ENCODE results near the gene BUD23. TPM values are rescaled to one million over a fixed set of nuclear protein-coding genes. Genes with fewer than 3 reads are reported as not detected.

BUD23 gene
- total and polyA plus RNA-seq, 9 of the 15 experiments (the other 6 are each of a cell fraction or from before 2014, with no cell fraction given) = 79.5 to 270 (median 150) TPM

GRCh38 chr7:73734619-73735527 is 51.5 kb downstream of the BUD23 start (continued):
- TF ChIP-seq, protein P1, sequence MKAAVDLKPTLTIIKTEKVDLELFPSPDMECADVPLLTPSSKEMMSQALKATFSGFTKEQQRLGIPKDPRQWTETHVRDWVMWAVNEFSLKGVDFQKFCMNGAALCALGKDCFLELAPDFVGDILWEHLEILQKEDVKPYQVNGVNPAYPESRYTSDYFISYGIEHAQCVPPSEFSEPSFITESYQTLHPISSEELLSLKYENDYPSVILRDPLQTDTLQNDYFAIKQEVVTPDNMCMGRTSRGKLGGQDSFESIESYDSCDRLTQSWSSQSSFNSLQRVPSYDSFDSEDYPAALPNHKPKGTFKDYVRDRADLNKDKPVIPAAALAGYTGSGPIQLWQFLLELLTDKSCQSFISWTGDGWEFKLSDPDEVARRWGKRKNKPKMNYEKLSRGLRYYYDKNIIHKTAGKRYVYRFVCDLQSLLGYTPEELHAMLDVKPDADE (conservative IDR thresholded peaks at IDR 0.05; ENCODE audit: control insufficient read depth, low read depth, low read length) = no peak
- TF ChIP-seq FOXJ3 (CRISPR knock-in tag; IDR thresholded peaks at IDR 0.05) = no peak
- TF ChIP-seq CBFA2T2 (conservative IDR thresholded peaks at IDR 0.05) = no peak
- no peak for TF ChIP-seq ZNF644 (tag; IDR thresholded peaks at IDR 0.05; ENCODE audit: low read depth)
- TF ChIP-seq, protein P2, sequence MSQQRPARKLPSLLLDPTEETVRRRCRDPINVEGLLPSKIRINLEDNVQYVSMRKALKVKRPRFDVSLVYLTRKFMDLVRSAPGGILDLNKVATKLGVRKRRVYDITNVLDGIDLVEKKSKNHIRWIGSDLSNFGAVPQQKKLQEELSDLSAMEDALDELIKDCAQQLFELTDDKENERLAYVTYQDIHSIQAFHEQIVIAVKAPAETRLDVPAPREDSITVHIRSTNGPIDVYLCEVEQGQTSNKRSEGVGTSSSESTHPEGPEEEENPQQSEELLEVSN (IDR thresholded peaks at IDR 0.05; ENCODE audit: borderline replicate concordance in 1 of 2, extremely low read depth in 1 of 2, insufficient read depth in 1 of 2, insufficient read length in 1 of 2, low read depth in 1 of 2, low read length in 1 of 2, poor library complexity in 1 of 2, severe bottlenecking in 1 of 2) = no peak
- TF ChIP-seq ZNF217 (CRISPR knock-in tag; IDR thresholded peaks at IDR 0.05) = no peak
- no peak for TF ChIP-seq SREBF2 (CRISPR knock-in tag; IDR thresholded peaks at IDR 0.05)
- no peak for TF ChIP-seq ZNF174 (CRISPR knock-in tag; IDR thresholded peaks at IDR 0.05)
- peak; percentile 57 for TF ChIP-seq VEZF1 (CRISPR knock-in tag; IDR thresholded peaks at IDR 0.05)
- TF ChIP-seq HMG20A (CRISPR knock-in tag; conservative IDR thresholded peaks at IDR 0.05) = no peak
- peak; percentile 26 for TF ChIP-seq CHD2 (IDR thresholded peaks at IDR 0.05; ENCODE audit: low read depth, low read length)
- TF ChIP-seq, protein P3, sequence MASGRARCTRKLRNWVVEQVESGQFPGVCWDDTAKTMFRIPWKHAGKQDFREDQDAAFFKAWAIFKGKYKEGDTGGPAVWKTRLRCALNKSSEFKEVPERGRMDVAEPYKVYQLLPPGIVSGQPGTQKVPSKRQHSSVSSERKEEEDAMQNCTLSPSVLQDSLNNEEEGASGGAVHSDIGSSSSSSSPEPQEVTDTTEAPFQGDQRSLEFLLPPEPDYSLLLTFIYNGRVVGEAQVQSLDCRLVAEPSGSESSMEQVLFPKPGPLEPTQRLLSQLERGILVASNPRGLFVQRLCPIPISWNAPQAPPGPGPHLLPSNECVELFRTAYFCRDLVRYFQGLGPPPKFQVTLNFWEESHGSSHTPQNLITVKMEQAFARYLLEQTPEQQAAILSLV (tag; IDR thresholded peaks at IDR 0.05) = peak; percentile 23; the same call in 1 of the 2 replicates
- no peak for TF ChIP-seq ZC3H4 (CRISPR knock-in tag; IDR thresholded peaks at IDR 0.05; ENCODE audit: borderline replicate concordance)
- peak; percentile 30; the same call in 1 of the 2 replicates for TF ChIP-seq NKRF (IDR thresholded peaks at IDR 0.05; ENCODE audit: borderline replicate concordance)
- TF ChIP-seq MEF2D (tag; conservative IDR thresholded peaks at IDR 0.05; ENCODE audit: low read depth) = no peak
- TF ChIP-seq DACH1 (IDR thresholded peaks at IDR 0.05; ENCODE audit: partially characterized antibody) = no peak
- TF ChIP-seq MAFF (IDR thresholded peaks at IDR 0.05; ENCODE audit: low read length) = no peak
- TF ChIP-seq SMAD2 (IDR thresholded peaks at IDR 0.05; ENCODE audit: low read depth, low read length) = no peak
- TF ChIP-seq GATAD2B (IDR thresholded peaks at IDR 0.05; ENCODE audit: borderline replicate concordance) = no peak
- no peak for TF ChIP-seq FOSL1 (tag; conservative IDR thresholded peaks at IDR 0.05)
- no peak for TF ChIP-seq GATAD2A (IDR thresholded peaks at IDR 0.05)
